C4-2B (cell line): ENCODE data around the gene ADAMTS10.
"Not testable (repeated sequence)": the region's sequence is repeated elsewhere in the genome, so short reads cannot be mapped to it uniquely, and the experiment has no call there.

Source experiments
- CTCF ChIP-seq: fragments of 450-650 bp; conservative IDR thresholded peaks from 2 replicates; pipeline ENCODE4 v1.5.1; 2017; ENCODE audit warnings: mild to moderate bottlenecking
- ZFX ChIP-seq: fragments of 450-650 bp; IDR thresholded peaks from 2 replicates; pipeline ENCODE4 v1.6.1; 2017

- TF ChIP-seq CTCF, ZFX: not testable (repeated sequence)
Observed at GRCh38 chr19:8553729-8554128, 56.8 kb downstream of the ADAMTS10 start.
